Activated CD4-positive, alpha-beta T cell treated with anti-CD3 and anti-CD28 coated beads for 4 hours (primary cell): Measurements from ENCODE around the gene ODAD4.
A peak's percentile ranks its signal among the peaks of the same experiment; 100 is the strongest.

ENCODE experiments used
- DNase-seq, 2 donors: peaks; one replicate each; pipeline ENCODE4 v3.0.0-alpha.2; 2020

Gene ODAD4

DNA sequence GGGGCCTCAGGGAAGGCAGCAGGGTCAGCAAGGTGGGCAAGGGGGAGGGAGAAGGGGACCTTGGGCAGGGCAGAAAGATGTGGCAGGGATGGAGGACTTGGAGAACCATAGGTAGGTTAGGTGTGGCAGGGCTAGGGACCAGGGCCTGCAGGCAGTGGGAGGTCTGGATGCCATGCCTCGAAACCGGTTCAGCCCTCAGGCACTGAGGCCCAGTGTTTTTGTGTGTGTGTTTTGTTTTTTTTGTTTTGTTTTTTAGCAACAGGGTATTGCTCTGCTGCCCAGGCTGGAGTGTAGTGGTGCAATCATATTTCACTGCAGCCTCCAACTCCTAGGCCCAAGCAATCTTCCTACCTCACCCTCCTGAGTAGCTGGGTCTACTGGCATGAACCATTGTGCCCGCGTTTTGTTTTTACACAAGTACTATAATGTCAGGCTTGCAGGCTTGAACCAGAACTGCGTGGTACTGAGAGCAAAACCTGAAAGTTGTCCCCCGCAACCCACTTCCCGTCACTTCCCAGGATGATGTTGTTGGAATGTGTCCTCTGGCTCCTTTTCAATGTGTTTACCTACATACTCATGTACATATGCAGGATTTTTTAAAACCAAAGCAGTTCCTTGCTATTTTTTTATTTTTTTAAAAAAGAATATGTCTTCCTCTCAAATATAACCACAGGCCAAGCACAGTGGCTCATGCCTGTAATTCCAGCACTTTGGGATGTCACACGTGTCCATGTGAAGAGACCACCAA is 12.4 kb downstream of the ODAD4 start:
- no peak for DNase-seq

- DNase-seq, result no peak
Observed at GRCh38 chr17:41943492-41943891, 13.1 kb downstream of the ODAD4 start.

DNA sequence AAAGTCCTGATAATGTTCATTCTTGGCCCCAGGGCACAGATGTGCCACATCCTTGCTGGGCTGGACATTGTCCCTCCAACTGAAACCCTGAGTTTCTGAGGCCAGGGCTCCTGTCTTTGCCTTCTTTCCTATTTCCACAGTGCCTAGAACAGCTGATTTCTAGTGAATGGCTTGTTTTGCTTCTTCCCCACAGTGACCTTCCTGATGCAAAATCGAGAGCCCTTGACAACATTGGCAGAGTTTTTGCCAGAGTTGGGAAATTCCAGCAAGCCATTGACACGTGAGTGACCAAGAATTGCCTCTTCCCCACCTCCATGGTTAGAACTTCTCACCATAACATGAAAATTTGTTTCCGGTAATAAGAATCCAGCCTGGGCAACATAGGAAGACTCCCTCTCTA is 14.5 kb downstream of the ODAD4 start:
- no peak for DNase-seq

DNA sequence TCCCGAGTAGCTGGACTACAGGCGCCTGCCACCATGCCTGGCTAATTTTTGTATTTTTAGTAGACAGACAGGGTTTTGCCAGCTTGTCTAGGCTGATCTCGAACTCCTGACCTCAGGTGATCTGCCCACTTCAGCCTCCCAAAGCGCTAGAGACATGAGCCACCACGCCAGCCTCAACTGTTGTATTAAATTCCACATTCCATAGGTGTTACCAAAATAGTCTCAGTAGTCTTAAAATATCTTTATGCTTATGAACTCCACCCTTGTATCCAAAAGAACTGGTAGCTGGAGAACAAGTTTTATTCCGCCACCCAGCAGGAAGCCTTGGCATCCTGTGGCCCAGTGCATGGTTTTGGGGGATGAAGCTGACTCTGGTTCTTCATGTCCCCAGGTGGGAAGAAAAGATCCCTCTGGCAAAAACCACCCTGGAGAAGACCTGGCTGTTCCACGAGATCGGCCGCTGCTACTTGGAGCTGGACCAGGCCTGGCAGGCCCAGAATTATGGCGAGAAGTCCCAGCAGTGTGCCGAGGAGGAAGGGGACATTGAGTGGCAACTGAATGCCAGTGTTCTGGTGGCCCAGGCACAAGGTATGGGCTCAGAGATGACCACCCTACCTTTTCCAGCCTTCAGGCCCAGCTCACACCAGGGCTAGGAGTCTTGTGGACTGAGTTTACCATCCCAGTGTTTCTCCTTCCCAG is 18.5 kb downstream of the ODAD4 start:
- no peak for DNase-seq

DNA sequence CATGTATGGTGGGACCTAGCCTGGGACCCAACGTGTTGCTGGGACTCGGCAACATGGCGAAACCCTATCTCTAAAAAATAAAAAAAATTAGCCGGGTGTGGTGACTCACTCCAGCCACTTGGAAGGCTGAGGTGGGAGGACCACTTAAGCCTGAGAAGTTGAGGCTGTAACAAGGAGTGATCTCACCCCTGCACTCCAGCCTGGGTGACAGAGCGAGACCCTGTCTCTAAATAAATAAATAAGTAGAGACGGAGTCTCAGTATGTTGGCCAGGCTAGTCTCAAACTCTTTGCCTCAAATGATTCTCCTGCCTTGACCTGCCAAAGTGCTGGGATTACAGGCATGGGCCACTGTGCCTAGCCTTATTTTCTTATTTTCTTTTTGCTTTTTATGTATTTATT is 26.1 kb downstream of the ODAD4 start:
- no peak for DNase-seq

GRCh38 chr17:41957031-41957868 is 26.8 kb downstream of the ODAD4 start:
- DNase-seq, result no peak

GRCh38 chr17:41957869-41958439 is 27.5 kb downstream of the ODAD4 start:
- no peak for DNase-seq

DNA sequence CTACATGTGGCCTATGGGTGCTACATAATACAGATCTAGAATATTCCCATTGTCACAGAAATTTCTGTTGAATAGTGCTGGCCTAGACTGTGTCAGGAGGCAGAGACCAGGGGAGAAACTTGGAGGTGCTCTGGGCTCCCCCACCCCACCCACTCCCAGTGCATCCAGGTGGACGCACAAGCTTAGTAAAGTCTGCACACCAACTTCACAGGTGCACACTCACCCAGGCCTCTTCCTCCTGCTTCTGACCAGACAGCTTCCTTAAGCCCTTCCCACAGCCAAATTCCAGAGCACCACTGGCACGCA is 28.6 kb downstream of the ODAD4 start:
- DNase-seq, result no peak

DNA sequence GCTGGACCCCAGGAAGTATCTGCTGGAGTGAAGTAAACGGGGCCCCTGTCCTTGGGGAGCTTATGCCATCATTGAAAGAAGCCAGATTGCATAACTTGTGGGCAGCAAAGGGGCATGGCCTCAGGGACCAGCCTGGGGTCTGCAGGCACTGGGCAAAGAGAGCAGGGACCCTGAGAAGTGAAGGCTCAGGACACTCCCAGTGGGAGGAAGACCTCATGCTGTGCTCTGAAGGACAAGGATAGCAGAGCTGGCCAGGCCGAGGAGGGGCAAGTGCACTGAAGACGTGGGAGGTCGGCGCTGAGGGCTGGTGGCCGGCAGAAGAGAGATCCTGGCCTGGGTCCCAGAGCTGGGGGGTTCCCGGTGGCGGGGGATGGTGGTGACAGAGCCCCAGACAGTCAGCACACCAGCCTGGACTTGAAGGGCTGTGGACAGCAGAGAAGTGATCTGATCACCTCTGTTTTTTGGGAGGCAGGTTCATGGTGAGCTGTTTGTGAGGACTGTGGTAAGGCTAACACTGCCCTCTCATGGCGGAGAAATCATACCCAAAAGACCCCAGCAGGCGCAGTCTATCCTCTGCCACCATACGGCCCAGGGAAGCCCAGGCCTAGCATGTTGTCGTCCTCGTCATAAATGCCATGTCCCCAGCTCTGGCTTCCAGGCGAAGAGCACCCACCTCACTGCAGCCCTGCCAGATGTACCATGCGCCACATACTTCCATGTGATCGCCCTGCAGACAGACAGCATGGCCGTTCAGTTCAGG is 29.1 kb downstream of the ODAD4 start:
- DNase-seq, result no peak

DNA sequence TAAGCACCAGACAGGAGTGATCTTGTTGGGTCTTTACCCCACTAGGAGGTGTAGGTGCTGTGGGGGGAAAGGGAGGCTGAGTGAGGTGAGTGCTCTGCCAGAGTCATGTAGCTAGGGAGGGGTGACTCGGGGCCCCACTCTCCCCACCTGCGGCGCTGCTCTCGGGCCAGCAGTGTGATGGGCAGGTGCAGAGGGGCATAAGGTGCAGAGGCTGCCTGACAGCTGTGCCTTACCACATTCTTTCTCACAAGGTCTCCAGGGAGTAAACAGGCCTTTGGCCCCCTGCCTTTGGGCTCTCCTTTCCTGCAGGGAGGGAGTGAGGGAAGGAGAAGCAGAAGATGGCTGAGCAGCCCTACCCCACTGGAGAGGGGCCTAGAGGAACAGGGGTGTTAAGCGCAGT is 31.7 kb downstream of the ODAD4 start:
- DNase-seq, result no peak

- peak; percentile 67 to 70 for DNase-seq
Observed at GRCh38 chr17:41962768-41963434, 32.5 kb downstream of the ODAD4 start.

GRCh38 chr17:41965694-41966462 is 35.5 kb downstream of the ODAD4 start:
- DNase-seq, result peak; percentile 62 to 70

DNA sequence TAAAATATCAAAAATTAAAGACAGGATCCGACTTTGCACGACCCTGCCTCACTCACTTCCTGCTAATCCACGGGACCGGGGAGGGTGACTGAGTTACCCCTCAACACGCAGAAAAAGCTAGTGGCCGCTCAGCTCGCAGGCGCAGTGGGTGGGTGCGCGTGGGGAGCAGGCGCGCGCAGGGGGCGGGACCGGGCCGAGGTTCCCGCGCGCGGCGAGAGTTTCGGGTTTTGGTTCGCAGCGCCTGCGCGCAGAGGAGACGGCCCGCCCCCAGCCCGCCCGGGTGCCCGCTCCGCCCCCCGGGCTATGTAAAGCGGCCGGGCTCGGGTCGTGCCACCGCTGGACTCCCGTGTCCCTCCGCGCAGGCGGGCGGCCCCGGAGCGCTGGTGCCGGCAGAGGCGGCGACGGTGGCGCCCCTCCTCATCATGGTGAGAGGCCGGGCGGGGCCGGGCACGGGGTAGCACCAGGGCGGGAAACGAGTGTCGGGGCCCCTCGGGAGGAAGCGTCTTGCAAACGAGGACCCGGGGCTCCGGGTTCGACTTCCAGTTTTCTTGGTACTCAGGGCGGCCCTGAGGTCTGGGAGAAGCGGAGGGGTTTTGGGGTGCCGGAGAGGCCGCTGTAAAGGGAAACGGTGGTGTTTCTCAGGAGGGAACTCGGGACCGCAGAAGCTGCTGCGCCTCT is 36.2 kb downstream of the ODAD4 start, which contains the start of gene CNP:
Gene CNP (plus strand): TSS at position 333 of the 678 bp plus-strand sequence. CDS start 90 bp downstream, at position 423.
- peak; percentile 89 to 90 for DNase-seq

DNA sequence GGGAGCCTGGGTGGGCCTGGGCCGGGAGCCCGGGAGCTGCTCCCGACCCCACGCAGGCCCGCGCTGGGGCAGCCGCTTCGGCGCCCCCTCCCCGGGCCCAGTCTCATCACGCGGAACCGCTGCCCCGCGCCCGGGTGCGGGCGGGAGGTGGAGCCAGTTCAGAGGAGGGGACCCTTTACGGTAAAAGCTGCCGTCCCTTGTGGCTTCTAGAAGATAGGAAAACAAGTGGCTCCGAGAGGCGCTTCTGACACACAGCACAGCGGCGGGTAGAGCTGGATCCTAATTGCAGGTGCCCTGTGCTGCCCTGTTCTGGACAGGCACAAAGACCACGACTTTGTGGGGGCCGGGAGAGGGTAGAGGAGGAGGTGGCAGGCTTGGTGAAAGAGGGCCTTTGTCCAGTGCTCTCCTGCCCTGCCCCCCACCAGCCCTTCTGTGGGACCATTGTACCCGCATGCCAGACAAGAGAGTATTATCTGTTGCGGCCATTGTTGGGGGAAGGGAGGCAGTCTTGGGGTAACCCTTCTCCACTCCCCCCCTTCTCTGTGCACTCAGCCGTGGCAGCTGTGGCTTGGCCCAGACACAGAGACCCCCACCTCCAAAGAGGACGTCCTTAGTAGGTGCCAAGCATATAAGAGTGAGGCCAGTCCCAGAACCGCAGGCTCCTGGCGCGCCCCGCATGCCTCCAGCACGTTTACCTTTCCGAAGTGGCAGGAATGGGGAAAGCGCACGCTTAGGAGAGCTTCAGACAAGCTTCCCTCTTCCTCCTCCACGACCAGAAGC is 36.9 kb downstream of the ODAD4 start:
- DNase-seq, result peak; percentile 30 to 36

DNA sequence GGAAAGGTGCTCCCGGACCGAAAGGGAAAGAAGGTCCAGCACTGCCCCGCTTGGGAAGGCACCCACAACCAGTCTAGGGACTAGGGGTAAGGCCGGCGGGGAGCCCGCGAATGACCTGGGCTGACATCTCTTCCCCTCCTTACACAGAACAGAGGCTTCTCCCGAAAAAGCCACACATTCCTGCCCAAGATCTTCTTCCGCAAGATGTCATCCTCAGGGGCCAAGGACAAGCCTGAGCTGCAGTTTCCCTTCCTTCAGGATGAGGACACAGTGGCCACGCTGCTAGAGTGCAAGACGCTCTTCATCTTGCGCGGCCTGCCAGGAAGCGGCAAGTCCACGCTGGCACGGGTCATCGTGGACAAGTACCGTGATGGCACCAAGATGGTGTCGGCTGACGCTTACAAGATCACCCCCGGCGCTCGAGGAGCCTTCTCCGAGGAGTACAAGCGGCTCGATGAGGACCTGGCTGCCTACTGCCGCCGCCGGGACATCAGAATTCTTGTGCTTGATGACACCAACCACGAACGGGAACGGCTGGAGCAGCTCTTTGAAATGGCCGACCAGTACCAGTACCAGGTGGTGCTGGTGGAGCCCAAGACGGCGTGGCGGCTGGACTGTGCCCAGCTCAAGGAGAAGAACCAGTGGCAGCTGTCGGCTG is 37.6 kb downstream of the ODAD4 start:
- no peak for DNase-seq

GRCh38 chr17:41968676-41969075 is 38.3 kb downstream of the ODAD4 start:
- DNase-seq, result no peak

DNA sequence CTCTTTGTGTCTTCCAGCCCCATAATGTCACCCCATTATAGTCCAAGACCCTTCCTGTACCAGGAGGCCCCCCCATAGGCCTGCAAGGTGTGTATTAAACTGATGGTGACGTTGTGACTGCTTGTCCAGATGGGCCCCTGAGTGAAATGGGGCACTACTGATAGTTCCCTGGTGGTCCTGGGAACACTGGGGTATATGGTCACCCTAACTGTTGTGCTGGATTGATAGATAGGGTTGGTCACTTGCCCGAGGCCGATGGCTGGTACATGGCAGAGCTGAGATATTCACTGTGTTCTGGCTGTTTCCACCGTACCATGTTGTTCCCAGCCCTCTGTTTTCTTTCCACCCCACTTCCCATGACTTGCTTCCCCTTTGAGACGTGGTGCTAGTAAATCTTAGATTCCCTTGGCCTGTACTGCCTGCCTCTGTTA is 40.5 kb downstream of the ODAD4 start:
- DNase-seq, result no peak

- DNase-seq, result no peak
Observed at GRCh38 chr17:41971721-41972523, 41.5 kb downstream of the ODAD4 start.
